ENCODE results near the gene MRPL53.
A peak's percentile ranks its signal among the peaks of the same experiment; 100 is the strongest.

The MRPL53 gene

DNA sequence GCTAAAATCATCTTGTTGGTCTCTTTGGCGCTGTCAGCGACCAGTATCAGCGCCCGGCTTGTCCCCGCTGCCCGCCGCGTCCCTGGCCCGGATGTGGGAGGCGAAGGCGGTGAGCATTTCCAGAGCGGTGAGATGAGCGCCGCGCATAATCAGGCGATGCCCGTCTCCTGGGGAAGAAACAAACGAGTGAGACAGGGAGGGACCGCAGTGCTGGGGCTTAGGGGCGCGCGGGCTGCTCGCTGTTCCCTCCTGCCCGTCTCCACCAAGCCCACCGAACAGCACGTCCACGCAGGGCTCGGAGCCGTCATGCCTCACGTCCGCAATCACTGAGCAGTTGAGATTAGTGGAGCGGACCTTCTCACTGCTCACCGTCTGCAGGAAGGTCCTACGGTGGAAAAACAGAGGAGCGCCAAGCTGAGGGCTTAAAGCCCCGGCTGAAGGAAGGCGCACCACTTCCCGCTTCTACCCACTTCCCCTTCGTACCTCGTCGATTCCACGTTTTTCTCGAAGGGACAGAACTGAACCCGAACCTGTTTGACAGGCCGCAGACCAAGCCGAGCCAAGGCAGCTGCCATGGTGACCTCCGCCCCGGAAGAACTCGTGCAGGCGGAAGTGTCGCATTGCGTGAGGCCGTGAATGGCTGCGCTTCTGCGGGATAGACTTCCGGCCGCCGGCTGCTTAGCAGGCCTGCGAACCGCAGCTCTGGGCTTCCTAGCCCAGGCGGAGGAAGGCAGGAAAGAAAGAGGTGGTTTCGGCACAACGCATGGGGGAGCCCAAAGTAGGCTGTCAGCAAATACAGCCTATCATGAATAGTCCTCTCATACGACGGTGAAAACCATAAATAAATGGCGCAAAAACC is at the start of gene MRPL53:
Gene MRPL53, minus strand, starts transcription at position 595 of the 859 bp plus-strand sequence. Its CDS starts 20 bp downstream, at position 575.
- Mint-ChIP-seq H3K36me3 (ENCODE audit: low read depth) (peaks cover 29% of the 10 kb centered on the region), H3K9me3 (no peaks in the 10 kb centered on the region), H3K4me1 (peaks cover 31% of the 10 kb centered on the region), H3K27me3 (ENCODE audit: low read depth, poor library complexity) (peaks cover 5% of the 10 kb centered on the region), H3K4me3 (peak within 1 kb of the TSS; percentile 96), H3K27ac (peak within 1 kb of the TSS; percentile 100)
- peak; percentile 95 for DNase-seq
- TF ChIP-seq, protein P1, sequence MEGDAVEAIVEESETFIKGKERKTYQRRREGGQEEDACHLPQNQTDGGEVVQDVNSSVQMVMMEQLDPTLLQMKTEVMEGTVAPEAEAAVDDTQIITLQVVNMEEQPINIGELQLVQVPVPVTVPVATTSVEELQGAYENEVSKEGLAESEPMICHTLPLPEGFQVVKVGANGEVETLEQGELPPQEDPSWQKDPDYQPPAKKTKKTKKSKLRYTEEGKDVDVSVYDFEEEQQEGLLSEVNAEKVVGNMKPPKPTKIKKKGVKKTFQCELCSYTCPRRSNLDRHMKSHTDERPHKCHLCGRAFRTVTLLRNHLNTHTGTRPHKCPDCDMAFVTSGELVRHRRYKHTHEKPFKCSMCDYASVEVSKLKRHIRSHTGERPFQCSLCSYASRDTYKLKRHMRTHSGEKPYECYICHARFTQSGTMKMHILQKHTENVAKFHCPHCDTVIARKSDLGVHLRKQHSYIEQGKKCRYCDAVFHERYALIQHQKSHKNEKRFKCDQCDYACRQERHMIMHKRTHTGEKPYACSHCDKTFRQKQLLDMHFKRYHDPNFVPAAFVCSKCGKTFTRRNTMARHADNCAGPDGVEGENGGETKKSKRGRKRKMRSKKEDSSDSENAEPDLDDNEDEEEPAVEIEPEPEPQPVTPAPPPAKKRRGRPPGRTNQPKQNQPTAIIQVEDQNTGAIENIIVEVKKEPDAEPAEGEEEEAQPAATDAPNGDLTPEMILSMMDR (IDR thresholded peaks at IDR 0.05): no peak

DNA sequence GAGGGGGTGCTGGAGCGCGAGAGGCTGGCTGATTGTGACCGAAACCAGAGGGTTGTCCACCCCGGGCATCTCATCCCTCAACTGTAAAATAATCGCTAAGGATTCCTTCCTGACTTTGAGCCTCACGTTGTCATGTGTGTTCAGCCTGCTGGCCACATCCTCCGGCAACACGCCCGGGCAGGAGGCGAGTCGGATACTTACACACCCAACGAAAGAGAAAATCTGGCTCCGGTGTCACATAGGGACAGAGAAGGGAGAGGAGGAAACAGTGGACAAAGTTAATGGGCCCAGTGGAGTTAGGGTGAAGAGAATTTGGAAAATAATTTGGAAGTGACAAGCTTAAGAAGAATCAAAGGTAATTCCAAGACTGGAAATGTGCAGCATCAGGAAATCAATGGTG is 44.2 kb upstream of the MRPL53 start:
- TF ChIP-seq, protein P1 (IDR thresholded peaks at IDR 0.05): no peak
- no peak for DNase-seq
- H3K9me3 Mint-ChIP-seq: peaks cover 10% of the 10 kb centered on the region
- H3K4me3 Mint-ChIP-seq: no peak overlapping the region
- no peaks in the 10 kb centered on the region for H3K36me3 Mint-ChIP-seq (ENCODE audit: low read depth)
- no peak overlapping the region for H3K27ac Mint-ChIP-seq
- peaks cover 15% of the 10 kb centered on the region for H3K4me1 Mint-ChIP-seq
- peaks cover 100% of the 10 kb centered on the region for H3K27me3 Mint-ChIP-seq (ENCODE audit: low read depth, poor library complexity)

DNA sequence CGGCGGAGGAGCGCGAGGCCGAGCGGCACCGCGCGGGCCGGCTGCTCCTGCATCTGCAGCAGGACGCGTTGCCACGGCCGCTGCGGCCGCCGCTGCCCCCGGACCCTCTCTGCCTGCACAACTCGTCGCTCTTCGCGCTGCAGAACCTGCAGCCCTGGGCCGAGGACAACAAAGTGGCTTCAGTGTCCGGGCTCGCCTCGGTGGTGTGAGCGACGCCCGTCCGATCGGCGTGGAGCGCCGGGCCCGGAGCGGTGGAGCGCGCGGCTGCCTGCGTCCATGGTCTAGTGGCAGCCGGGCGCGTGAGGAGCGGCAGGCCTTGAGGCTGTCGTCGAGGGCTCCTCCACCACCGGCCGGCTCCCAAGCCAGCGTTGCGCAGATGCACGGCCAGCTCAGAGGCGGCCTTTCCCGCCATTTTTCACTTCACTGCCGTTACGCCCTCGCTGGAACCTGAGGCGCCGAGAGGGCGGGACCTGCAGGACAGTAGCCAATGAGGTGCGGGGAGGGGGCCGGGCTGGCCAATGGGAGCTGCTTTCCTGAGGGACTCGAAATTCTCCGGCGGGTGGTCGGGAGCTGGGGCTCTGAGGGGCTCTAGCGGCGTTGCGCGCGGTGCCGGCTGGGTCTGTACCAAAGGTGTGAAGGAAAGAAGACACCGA is 43.6 kb upstream of the MRPL53 start:
- H3K4me3 Mint-ChIP-seq: peak overlapping the region; percentile 25
- H3K27ac Mint-ChIP-seq: no peak overlapping the region
- peaks cover 14% of the 10 kb centered on the region for H3K9me3 Mint-ChIP-seq
- H3K4me1 Mint-ChIP-seq: peaks cover 15% of the 10 kb centered on the region
- H3K27me3 Mint-ChIP-seq (ENCODE audit: low read depth, poor library complexity): peaks cover 100% of the 10 kb centered on the region
- TF ChIP-seq, protein P1 (IDR thresholded peaks at IDR 0.05): no peak
- DNase-seq: peak; percentile 73
- no peaks in the 10 kb centered on the region for H3K36me3 Mint-ChIP-seq (ENCODE audit: low read depth)

DNA sequence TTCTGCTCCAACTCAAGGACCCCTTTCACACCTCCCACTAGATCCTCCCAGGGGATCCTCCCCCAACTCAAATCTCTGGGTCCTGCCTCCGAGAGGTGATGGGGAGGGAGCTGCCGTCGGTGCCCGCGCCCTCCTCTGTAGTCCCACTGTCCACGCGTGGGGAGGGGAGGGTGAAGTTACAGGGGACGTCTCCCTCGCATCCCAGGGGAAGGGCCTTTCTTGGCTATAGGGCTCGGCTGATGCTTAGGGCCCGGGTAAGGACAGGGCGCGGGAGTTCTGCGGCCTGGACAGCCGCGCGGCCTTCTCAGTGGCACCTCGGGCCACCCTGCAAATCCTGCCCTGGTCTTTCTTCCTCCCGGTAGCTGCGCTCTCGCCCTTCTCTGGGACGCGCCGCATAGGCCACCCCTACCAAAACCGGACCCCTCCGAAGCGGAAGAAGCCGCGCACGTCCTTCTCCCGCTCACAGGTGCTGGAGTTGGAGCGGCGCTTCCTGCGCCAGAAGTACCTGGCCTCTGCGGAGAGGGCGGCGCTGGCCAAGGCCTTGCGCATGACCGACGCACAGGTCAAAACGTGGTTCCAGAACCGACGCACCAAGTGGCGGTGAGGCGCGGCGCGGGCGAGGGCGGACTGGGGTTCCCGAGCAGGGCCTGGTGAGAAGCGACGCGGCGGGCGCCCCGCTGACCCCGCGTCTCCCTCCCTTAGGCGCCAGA is 42.9 kb upstream of the MRPL53 start:
- Mint-ChIP-seq H3K36me3 (ENCODE audit: low read depth) (no peaks in the 10 kb centered on the region), H3K4me1 (peaks cover 15% of the 10 kb centered on the region), H3K9me3 (peaks cover 14% of the 10 kb centered on the region), H3K27ac (no peak overlapping the region), H3K27me3 (ENCODE audit: low read depth, poor library complexity) (peaks cover 100% of the 10 kb centered on the region), H3K4me3 (peak overlapping the region; percentile 51)
- DNase-seq: peak; percentile 46
- TF ChIP-seq, protein P1 (IDR thresholded peaks at IDR 0.05): no peak

DNA sequence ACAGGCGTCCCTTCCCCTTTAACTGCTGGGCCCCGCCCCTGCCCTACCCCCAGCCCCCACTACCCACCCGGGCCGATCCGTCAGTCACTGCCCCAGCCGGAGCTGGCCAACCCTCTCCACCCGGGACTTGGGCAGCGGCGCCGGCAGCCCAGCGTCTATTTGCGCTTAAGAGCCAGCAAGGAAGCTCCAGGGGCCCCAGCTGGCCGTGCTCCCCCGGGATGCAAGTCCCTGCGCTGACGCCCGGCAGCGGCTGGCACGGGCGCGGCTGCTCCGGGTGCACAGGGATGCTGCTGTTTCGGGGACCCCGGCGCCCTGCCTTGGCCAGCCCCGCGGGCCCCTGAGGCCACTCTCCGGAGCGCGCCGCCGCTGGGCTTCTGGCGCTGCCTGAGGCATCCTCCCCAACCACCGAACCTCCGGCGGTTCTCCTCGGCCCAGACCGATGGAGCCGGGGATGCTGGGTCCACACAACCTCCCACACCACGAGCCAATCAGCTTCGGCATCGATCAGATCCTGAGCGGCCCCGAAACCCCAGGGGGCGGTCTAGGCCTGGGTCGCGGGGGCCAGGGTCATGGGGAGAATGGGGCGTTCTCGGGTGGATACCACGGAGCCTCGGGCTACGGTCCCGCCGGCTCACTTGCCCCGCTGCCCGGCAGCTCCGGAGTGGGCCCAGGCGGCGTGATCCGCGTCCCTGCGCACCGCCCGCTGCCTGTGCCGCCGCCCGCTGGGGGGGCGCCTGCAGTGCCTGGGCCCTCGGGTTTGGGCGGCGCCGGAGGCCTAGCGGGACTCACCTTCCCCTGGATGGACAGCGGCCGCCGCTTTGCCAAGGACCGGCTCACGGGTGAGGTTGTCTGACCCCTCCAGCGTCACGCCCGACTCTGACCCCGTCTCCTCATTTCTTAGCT is 42.1 kb upstream of the MRPL53 start, which contains the start of gene TLX2:
Gene TLX2, plus strand, starts transcription at position 83 of the 903 bp plus-strand sequence. Its CDS starts 357 bp downstream, at position 440.
- H3K27me3 Mint-ChIP-seq (ENCODE audit: low read depth, poor library complexity): peaks cover 100% of the 10 kb centered on the region
- no peak within 1 kb of the TSS for H3K27ac Mint-ChIP-seq
- H3K4me3 Mint-ChIP-seq: peak within 1 kb of the TSS; percentile 51
- H3K36me3 Mint-ChIP-seq (ENCODE audit: low read depth): no peaks in the 10 kb centered on the region
- DNase-seq: peak; percentile 44
- peaks cover 15% of the 10 kb centered on the region for H3K4me1 Mint-ChIP-seq
- peaks cover 14% of the 10 kb centered on the region for H3K9me3 Mint-ChIP-seq
- TF ChIP-seq, protein P1 (IDR thresholded peaks at IDR 0.05): no peak

All from nephron progenitor cell (in vitro differentiated cells).